Spleen (tissue), 7 donors: Measurements from ENCODE around the gene LPAR2.

Source experiments
- POLR2A ChIP-seq, 3 donors: fragments of 450-650 bp; IDR thresholded peaks; one replicate each; pipeline ENCODE4 v1.5.1; 2017; ENCODE audit warnings: antibody characterized with exemption in 3 of 3, mild to moderate bottlenecking in 1 of 3
- POLR2AphosphoS5 ChIP-seq, 3 donors: sonication (generic); formaldehyde crosslinking; IDR thresholded peaks; one replicate each; pipeline ENCODE4 v1.5.1; 2017; ENCODE audit warnings: antibody characterized with exemption in 3 of 3
- TF ChIP-seq, protein P1 (sequence below), 11 experiments: fragments of 200-600 bp in 7 of 11; fragments of 450-650 bp in 4 of 11; sonication (generic) in 4 of 11; IDR thresholded peaks in 8 of 11; conservative IDR thresholded peaks in 3 of 11; 1 replicate in 7 of 11; 2 replicates in 4 of 11; pipeline versions ENCODE4 v1.4.0 to v1.8.0; 2016 to 2021; ENCODE audit warnings: antibody characterized with exemption in 11 of 11, inconsistent platforms in 4 of 11, mild to moderate bottlenecking in 1 of 11
- donor health status: DM: no; HTN: no; CAD: no; lungs with moderate emphysema.
- donor health status: DM: no; HTN: no; CAD: no.
- donor health status: DM: no; HTN: no; CAD: no.

DNA sequence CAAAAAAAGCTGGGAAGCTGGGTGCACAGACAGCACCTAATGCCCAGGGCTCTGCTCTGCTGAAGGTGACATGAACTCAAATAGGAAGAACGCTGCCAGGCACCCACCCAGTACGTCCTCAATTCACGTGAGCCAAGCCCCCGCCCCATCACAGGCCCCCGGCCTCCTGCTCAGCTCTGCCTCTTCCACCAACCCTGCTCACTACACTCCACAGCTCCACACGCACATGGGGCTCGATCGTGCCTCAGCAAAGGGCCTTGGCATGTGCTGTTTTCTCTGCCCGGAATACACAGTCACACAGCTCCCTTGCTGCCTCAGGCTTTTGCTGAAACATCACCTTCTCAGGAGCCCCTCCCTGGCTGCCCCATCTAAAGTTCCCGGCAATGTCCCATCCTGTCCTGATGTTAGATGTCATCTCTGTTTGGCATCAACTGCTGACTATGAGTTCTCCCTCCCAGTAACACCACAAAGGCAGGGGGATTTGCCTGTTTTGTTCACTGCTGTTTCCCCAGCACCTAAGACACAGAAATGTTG, 33.2 kb upstream of the LPAR2 start:
- no peak for TF ChIP-seq POLR2A (IDR thresholded peaks at IDR 0.05)
- TF ChIP-seq, protein P1, sequence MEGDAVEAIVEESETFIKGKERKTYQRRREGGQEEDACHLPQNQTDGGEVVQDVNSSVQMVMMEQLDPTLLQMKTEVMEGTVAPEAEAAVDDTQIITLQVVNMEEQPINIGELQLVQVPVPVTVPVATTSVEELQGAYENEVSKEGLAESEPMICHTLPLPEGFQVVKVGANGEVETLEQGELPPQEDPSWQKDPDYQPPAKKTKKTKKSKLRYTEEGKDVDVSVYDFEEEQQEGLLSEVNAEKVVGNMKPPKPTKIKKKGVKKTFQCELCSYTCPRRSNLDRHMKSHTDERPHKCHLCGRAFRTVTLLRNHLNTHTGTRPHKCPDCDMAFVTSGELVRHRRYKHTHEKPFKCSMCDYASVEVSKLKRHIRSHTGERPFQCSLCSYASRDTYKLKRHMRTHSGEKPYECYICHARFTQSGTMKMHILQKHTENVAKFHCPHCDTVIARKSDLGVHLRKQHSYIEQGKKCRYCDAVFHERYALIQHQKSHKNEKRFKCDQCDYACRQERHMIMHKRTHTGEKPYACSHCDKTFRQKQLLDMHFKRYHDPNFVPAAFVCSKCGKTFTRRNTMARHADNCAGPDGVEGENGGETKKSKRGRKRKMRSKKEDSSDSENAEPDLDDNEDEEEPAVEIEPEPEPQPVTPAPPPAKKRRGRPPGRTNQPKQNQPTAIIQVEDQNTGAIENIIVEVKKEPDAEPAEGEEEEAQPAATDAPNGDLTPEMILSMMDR (IDR thresholded peaks at IDR 0.05 in 8 of 11, conservative IDR thresholded peaks at IDR 0.05 in 3 of 11), result no peak
- no peak for TF ChIP-seq POLR2AphosphoS5 (IDR thresholded peaks at IDR 0.05)
